NCI-H128 (cell line): Measurements from ENCODE around the gene CTDNEP1.
A peak's percentile ranks its signal among the peaks of the same experiment; 100 is the strongest.
"Not testable (repeated sequence)": the region's sequence is repeated elsewhere in the genome, so short reads cannot be mapped to it uniquely, and the experiment has no call there.

ENCODE experiments used
- DNase-seq: peaks from one replicate; lab custom pipeline; 2025; ENCODE audit not compliant: unreplicated experiment; lab: John Stamatoyannopoulos, UW

Gene CTDNEP1

DNA sequence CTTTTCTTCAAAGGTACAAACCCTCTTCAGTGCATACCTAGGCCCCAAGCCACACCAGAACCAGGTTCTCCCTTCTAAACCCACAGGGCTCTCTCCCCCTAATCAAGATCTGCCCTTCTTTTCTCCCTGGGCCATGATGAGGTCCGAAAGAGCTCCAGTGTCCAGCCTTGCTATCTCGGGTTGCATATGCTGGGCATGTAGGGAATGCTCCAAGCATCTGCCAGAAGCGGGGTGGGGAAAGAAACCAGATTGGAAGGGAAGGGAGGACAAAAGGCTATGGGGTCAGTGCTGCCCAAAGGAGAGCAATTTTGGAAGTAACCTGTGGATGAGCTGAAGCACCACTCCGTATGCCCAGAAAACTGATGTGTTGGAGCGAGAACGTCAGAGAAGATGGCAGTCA, 2.3 kb downstream of the CTDNEP1 start:
- DNase-seq, result no peak

DNA sequence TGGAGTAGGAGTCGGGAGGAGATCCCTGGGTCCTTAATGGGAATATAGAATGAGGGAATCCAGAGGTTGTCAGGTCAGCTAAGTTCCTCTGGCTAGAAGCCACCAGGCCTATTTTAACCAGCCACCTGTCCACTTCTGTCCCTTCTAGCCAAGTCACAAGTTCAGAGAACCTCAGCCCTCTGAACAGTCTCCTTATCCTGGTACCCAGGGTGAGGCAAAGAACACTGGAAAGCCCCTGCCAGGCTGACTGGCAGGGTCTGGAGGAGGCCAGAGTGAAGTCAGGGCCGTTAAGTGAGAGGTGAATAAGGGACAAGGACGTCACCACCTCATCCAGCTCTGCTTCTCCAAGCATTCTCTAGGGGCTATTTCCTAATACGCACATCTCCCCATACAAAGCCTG, 2.7 kb downstream of the CTDNEP1 start:
- no peak for DNase-seq

DNA sequence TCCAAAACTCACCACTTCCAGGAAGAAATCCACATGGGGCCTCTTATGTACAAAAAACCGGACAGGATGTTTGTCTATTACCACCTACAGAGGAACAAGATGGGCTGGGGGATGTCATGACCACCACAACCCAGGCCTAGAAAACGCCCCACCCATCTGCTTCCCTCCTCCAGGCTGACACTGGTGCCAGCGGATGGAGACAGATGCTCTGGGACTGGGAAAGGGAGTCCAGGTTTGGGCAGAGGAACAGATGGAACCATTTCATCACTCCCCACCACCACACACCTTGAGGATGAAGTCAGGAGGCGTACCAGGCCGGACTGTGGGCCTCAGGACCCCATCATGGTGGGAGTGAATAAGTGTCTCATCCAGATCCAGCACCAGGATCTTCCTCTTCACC, 4.8 kb downstream of the CTDNEP1 start:
- DNase-seq, result no peak

DNA sequence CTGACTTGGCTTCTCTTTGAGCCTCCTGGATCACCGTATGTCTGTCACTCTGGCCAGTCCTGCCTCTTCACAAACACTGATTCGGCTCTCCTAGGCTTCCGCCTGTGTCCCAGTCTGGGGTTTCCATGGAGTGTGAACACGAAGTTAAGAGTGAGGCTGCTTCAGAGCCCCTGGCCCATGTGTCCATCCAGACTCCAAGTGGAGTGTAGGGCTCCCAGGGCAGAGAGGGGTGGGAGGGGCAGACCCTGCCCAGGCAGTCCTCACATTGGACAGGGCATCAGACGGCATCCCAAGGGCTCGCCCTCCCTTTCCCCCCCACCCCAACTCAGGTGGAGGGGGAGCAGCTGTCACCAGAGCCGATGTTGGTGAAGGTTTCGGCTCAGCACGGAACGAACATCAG, 7.7 kb downstream of the CTDNEP1 start:
- not testable (repeated sequence) for DNase-seq

DNA sequence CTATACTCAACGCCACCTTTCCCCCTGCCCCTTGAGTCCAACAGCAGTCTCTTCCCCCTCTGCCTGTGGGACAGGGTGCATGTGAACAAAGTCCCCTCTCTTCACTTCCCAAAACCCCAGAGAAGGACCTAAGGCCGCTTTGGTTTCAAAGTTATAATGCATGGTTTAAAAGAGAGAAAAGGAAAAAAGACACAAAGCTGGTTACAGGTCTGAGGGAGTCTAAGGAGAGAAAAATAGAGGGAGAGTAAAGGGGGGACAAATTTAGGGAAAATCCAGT, 8.1 kb downstream of the CTDNEP1 start:
- no peak for DNase-seq

DNA sequence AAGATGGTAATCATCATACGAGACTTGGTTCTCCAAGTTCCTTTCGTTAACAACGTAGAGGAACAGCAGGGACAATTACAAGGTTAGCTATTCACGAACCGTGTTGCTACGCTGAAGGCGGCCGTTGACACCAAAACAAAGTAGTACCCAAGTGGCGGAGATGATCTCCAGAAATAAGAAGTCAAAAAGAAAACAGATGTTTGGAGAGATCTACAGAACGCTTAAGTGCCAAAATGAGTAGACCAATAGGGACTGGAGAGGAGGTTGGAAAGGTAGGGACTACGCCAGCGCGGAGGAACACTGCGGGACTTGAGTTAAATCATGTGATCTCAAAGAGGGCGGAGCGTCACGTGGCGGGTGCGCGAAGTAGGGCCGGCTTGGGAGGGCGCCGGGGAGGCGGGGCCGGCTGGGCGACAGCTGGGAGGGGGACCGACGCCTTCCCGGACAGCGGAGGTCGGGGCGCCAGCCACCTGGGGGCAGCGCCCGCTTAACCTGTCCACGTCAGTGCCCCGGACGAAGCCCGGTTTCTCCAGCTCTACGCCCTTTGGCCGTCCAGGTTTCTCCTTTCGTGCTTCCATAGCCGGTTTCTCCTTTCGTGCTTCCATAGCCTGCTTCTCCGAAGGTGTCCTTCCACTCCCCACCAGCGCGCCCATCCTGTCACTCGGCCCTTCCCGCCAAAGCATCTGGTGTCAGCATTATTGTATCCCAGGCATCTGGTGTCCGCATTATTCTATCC, 8.6 kb downstream of the CTDNEP1 start:
- DNase-seq, result peak; percentile 91

DNA sequence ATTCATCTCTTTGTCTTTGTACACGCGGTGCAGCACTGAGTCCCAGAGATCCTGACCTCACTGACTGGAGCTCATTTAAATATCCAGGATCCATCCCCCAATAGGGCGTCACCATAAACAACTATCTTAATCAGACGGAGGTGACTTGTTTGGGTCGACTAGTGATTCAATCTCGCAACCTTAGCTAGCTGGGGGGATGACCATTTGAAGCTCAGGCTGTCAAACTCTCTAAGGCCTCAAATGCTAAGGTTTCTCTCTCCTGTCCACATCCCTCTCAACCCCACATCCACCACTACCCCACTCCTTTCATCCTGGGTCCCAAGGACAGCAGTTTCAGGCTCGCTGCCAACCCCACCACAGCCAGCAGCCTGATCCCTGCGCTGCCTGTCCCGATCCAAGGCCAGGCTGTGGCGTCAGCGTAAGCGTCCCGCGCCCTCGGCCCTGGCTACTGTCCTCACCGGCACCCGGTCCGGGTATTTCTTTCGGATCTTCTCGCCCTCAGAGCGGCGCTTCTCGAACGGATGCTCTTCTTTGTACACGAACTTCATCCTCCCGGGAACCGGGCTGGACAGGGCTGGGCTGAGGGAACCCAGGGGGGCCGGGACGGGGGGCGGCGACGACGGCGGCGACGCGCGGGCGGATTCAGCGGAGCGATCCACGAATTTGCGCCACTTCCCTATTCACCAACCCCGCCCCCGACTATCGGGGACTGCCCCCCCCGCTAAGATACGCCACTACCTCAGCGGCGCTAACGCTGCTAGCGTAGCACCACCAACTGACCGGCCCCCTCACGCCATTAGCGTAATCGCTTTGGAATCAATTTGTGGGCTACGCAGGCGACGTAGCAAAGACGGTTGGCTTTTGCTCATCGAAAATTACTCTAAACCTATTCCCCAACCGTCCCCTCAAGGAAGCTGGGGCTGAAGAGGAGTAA, 9.5 kb downstream of the CTDNEP1 start, which contains the start of gene GABARAP:
TSS of gene GABARAP (minus strand) at position 667 of the 934 bp plus-strand sequence. CDS start at position 548, 119 bp downstream.
- DNase-seq, result peak; percentile 64

DNA sequence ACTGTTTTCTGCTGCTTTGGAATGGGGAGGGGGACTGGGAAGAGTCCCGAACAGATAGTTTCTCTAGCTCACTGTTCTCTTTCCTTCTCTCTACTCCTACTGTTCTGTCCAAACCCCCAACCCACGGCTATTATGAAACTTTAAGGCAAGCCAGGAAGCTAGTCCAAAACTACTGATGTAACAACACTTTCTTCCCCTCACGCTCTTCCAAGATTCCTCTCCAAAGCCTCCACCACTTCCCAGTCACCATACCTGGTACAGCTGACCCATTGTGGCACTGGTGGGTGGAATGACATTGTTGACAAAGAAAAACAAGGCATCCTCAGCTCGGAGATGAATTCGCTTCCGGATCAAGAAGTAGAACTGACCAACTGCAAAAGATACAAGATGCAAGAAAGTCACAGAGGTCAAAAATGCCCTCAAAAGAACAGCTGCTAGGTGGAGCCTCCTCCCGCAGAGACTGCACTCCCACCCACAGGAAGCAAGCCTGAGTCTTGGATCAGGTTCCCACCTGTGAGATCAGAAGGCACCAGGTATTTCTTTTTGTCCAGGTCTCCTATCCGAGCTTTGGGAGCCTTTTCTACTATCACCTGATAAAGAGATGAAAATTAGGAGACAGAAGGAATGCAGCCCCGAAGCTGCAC, 10.3 kb downstream of the CTDNEP1 start:
- DNase-seq, result no peak

DNA sequence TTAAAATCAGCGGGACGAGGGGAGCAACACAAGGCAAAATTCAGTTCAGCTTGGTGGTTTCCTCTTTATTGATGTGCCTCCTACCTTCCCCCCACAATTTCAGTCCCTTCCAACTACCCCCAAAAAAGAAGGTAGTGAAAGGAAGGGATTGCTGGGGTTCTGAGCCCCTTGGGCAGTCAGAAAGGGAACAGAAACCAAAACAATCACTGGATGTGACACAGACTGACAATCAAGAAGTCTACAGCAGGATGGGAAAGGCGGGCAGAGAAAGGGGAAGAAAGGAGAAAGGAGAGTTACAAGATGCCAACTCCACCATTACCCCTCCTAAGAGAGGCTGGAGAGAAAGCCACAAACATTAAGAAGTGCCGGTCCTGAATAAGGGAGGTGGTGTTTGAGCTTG, 11.2 kb downstream of the CTDNEP1 start:
- no peak for DNase-seq

DNA sequence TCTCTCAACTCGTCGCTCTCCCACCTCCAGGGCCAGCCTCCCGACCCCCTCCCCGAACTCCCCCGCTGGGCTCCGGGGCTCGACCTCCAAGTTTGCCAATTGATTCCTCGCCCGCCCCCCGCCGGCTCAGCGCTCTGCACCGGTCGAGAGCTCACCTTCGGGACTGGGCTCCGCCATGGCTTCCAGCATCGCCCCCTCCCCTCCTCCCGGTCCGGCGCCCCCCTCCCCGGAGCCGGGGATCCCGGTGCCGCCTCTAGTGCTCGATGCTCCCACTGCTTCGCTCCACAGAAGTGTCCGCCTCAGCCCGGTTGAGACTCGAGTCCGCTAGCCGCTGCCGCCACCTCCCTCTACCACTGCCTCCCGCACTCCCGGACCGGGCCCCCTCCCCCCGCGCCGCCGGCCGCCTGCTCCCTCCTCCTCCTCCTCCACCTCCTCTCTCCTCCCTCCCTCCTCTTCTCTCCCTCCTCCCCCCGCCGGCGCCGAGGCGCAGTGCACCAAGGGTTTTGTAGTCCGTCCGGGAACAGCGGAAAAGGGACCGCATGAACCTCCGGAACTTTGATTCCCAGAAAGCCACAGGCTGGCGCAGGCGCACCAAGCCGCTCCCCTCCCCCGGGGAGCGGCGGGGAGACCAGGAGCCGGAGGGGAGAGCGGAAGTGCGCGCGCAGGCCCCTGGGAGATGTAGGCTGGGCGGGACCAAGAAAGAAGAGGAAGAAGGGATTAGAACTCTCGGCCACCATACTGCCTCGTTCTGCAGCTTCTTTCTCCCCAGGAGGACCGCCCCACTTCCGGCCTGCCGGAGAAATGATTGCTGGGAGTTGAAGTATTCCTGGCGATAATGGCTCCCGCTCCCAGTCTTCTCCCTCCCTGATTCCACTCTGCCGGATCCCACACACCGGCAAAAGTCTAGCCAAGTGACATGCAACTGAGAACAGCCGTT, 12.2 kb downstream of the CTDNEP1 start, which contains the start of gene PHF23:
TSS of gene PHF23 (minus strand) at position 367 of the 937 bp plus-strand sequence. CDS start at position 189, 178 bp downstream.
- peak; percentile 94 for DNase-seq

DNA sequence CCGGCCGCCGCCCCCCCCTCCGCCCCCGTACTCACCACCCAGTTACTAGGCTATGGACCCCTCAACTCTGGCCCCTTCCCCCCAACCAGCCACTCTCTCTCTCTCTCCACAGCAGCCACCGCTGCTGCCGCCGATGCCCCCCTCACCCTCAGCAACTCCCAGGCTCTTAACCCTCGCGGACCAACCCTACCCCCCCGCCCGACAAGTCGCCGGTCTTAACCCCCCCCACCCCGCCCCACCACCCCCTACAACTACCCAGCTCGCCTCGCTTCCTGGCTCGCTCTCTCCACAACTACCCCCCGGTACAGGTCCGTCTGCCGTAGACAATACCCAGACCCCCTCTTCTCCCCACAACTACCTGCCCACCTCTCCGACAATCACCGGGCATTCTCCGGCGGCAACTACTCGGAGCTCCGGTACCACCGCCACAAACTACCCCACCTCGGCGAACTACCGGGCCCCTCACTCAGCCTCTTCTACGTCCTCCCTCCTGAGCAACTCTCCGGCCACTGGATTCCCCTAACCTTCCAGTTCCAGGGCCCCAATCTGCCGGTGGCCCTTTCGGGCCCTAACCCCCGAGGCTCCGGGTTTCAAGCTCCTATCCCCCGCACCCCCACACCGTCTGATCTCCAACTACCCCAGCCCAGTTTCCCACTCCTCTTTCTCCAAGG, 13.0 kb downstream of the CTDNEP1 start:
- DNase-seq, result no peak

DNA sequence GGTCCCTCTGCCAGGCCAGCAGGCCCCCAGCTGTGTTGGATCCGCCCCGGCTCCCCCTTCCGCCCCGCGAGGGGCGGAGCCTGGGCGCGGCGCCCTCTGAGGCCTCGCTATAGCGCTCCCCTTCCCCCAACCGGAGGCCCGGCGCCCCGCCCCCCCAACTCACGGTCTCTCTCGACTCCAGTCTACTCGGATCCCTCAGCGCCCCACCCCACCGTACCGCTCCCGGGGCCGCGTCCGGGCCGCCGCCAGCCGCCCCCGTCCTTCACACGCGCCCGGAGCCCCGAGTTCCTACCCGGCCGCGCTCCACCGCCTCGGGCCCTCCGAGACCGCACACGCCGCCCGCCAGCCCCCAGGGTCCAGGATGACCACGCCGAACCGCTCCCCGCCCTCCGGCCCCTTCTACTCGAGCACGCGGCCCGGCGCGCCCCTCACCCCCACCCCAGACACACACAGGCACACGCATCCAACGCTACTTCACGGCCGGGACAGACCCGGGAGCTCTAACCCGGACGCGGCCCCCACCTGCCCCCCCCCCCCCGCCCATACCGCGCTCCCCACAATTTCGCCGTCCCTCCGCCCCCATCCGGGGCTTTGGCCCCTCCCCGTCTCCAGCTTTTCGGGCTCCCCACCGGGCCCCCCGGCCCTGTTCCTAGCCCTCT, 13.6 kb downstream of the CTDNEP1 start:
- DNase-seq, result peak; percentile 15

DNA sequence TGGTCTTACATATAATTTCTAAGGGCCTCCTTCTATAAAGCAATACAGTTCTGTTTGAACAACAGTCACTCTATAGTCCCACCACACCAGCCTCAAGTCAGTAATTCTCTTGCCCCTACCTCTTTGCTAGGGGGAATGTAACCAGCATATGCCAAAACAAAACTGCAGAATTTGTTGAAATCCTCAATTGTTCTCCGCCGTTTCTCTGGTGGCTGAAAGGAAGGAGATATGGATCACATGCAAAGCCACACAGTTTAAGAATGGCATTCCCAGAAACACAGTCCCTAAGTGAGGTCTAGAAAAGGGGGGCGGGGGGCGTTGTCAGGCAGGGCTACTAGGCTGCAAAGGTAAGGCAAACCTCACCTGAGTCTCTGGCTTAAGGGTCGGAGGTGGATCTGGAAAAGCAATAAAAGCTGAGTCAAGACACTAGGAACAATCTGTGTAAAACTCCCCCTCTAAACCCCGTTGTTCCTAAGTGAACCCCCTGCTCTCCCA, 14.2 kb downstream of the CTDNEP1 start:
- DNase-seq, result no peak

DNA sequence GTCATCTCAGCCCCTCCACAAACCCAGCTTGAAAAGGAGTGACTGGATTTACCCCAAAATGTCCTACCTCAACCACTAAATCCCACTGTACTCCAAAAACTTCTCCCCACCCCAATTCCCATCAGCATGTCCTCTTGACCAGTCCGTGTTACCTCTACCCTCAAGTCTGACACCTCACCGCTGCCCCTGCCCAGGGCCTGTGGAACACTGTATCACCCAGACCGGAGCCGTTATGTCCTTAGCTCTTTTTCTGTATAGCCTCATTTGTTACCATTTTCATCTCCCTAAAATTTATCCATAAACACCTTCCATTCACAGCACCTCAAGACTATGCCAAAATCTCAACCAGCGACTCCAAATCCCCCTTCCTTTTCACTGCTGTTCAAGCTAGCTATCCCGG, 14.7 kb downstream of the CTDNEP1 start:
- DNase-seq, result no peak

DNA sequence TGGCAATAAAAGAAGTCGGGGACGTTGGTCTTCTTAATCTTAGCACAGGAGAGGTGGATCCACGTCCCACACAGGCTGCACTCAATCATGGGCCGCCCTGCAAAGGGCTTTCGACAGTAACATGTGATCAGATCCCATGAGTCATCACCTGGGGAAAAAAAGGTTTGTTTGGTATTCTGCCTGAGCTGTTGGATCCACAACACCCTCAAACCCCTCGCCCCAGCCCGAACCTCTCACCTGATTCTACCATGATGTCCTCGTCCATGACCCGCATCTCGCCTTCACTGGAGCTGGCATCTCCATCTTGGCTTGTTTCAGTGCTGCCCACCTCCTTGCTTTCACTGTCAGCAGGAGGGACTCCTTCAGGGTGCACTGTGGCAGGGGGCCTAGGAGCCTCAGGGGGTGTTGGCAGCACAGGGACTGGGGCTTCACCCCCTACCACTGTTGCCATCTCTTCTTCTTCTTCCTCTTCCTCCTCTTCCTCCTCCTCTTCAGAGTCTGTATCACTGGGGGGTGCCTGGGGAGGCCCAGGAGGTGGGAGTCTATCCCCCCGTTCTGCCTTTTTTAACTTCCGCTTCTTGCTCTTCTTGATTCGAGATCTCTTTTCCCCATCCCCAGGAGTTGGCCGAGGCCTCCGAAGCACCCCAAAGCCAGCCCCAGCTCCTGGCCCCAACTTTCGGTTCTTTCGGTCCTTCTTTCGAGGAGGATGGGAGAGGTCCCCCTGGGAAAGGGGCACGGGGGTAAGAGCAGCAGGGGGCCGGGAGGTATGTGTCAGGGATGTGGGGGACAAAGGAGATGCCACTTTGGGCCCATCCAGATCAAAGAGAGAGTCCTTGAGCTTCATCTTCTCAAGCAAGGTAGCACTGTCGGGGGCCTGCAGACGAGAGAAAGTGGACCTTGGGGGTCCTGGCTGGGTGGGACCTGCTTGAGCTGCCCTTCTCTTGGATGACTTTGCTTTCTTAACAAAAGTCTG, 15.6 kb downstream of the CTDNEP1 start:
- no peak for DNase-seq

DNA sequence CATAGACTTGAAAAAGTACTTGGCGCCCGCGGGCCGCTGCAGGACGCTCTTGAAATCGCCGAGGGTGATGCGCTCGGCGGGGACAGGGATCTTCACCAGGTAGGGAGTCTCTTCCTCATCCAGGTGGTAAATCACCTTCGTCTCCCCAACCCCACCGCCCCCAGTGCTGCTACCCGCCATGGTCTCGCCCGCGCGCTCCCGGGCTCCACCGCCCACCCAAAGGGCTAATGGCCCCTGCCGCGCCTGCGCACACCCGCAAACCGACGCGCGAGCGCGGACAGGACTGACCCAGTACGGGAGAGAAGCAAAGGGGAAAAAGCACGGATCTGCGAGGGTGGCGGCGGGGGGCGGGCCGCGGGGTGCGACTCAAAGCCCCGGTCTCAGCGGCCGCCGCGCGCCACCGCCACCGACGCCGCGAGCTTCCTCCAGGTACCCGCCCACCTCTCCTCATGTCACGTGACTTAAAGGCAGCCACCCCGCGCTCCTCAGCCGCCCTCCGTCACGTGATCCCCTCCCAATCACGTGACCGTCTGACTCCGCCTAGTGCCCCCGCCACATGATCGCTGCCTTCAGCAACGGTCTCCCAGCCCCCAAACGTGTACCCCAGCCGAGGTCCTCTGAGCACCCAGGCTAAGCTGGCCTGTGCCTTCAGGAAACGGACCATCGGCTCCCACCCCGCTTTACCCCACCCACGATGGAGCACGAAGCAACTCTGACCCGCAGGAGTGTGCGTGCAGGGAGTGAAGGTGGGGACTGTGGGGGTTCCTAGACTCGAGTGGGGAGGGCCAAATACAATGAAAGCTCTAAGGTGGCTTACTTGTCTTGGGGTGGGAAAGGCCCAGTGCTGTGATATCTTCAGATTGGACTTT, 17.2 kb downstream of the CTDNEP1 start, which contains the start of gene DVL2:
TSS of gene DVL2 (minus strand) at position 435 of the 869 bp plus-strand sequence. CDS start at position 180, 255 bp downstream.
- DNase-seq, result peak; percentile 74

DNA sequence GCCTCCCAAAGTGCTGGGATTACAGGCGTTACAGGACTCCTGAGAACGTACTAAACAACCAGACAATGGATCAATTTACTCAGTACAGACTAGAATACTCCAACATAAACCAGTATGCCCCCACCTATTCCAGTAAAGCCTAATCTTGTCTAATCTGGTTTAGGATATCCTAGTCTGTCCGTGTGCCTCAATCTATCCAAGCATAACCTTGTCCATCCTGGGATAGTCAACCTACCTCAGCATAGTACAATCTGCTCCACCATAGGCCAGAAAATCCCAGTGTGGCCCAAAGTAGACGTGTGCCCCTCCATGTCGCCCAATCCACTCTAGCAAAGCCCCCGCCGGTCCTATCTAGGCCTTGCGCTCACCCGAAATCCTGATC, 17.8 kb downstream of the CTDNEP1 start:
- no peak for DNase-seq
